HFF-Myc (cell line): ENCODE results near the gene SETD3.
A peak's percentile ranks its signal among the peaks of the same experiment; 100 is the strongest.

Source experiments
- DNase-seq: peaks from one replicate; pipeline ENCODE4 v3.0.0-alpha.2; 2011; ENCODE audit warnings: low read depth; ENCODE audit errors: extremely low read depth
- H3K4me3 ChIP-seq: replicated peaks from 2 replicates; pipeline ENCODE4 v1.5.1; 2011; ENCODE audit warnings: low read depth, mild to moderate bottlenecking, control low read depth, low read length
- TF ChIP-seq, protein P1 (sequence below): IDR thresholded peaks from 2 replicates; pipeline ENCODE4 v1.5.1; 2012; ENCODE audit warnings: mild to moderate bottlenecking, low read depth, low read length, control low read depth; ENCODE audit errors: missing control alignments

Gene SETD3

DNA sequence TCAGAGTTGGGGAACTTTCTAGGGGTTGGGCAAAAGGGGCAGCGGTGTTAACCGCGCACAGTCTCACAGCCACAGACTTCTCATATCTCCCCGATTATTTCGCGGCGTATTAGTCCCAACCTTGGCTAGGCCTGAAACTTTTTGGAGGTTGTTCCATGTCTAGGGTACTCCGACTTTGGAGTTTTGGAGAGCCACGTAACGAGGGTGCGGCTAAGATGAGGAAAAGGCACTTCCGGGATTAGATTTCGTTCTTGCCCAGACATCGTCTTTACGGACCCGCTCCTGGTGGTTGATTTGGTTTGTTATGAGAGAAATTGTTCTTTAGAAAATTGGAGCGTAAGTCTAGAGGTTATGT lies 1.1 kb upstream of the SETD3 start:
- peak overlapping the region; percentile 97 for H3K4me3 ChIP-seq
- TF ChIP-seq, protein P1, sequence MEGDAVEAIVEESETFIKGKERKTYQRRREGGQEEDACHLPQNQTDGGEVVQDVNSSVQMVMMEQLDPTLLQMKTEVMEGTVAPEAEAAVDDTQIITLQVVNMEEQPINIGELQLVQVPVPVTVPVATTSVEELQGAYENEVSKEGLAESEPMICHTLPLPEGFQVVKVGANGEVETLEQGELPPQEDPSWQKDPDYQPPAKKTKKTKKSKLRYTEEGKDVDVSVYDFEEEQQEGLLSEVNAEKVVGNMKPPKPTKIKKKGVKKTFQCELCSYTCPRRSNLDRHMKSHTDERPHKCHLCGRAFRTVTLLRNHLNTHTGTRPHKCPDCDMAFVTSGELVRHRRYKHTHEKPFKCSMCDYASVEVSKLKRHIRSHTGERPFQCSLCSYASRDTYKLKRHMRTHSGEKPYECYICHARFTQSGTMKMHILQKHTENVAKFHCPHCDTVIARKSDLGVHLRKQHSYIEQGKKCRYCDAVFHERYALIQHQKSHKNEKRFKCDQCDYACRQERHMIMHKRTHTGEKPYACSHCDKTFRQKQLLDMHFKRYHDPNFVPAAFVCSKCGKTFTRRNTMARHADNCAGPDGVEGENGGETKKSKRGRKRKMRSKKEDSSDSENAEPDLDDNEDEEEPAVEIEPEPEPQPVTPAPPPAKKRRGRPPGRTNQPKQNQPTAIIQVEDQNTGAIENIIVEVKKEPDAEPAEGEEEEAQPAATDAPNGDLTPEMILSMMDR, result no peak
- no peak for DNase-seq

DNA sequence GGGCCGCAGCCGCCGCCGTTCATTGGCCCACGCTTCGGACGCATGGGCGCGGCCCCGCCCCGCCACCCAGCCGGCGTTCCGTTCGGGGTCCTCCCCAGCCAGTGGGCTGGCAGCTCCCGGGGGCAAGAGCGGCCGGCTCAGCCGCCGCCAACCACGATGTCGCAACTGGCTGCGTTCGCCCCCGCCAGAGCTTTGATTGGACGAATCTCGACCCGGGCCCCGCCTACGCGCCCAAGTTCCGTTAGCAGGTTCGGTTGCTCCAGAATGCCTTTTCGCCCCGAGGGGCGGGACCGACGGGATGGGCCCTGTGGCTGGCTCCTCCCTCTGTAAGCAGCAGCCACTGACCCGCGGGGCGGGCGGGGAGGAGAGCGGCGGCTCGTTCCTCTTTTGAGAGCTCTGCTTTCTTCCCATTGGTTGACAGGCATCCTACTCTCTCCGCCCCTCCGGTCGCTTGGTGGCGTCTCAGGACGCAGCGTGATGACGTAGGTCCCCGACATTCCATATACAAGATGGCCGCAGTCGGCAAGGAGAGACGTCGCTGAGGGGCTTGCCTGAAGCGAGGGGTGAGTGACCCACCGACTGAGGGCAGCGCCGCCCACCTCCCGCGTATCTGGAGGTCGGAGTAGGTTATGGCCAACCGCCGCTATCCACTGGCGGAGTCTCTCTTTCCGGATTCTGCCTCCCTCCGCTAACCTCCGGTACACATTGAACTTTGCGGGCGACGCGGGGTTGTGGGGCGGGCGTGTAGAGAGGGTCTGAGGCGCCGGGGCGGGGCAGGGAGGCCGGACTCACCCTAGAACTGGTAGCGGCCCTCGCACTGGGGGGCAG lies 472 bp upstream of the SETD3 start, which contains the start of gene CCNK:
Gene CCNK, plus strand, starts transcription at position 493 of the 828 bp plus-strand sequence. CDS start 11,269 bp downstream, outside the sequence.
- peak; percentile 98 for DNase-seq
- TF ChIP-seq, protein P1, result no peak
- H3K4me3 ChIP-seq, result peak within 1 kb of the TSS; percentile 97

DNA sequence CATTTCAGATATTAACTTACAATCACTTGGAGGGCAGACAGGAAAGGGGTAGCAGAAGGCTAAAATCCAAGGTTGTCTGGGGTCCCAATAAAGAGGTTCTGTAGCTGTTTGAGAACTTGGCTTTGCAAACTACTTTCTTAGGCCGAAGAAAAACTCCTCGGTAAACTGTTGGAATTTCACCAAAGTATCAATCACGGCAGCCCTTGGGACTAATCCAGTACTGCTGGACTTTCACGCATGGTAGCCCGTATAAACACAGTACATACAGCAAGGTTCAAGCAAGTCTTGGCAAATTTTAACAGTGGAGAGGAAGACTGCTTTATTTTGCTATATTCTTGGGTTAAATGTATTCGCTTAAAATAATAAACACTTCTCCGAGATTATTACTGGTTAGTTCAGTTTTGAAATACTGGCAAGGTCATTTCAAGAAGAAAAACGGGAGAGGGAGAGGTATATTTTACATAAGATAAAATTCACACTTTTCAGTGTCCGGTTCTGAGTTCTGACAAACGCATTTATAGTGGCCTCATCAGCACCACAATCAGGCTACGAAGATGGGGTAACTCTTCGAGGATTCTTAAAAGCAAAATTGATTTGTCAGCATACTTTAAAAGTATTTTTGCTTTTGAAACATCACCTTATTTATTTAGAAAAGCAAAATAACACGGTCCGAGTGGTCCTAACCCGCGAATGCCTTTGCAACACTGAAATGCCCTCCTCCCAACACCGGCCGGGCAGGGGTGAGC lies 1.3 kb downstream of the SETD3 start:
- H3K4me3 ChIP-seq, result peak overlapping the region; percentile 97
- no peak for DNase-seq
- TF ChIP-seq, protein P1, result no peak

DNA sequence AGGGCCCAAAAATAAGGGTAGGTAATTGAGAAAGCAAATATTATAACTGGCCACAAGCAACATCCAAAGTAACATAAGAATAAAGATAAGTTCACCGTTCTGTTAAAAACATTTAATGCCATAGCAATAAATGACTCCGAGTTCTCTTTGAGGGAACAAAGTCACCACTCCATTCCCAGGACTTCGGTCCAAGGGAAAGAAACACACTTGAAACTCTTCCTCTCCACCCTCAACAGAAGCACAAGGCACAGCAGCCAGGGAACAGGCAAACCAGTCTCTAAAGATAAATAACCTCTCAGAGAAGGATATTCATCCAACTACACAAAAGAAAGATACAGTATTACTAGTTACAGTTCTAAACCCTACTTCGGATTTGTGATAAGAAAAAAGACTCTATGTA lies 2.5 kb downstream of the SETD3 start:
- TF ChIP-seq, protein P1, result no peak
- no peak overlapping the region for H3K4me3 ChIP-seq
- DNase-seq, result no peak

DNA sequence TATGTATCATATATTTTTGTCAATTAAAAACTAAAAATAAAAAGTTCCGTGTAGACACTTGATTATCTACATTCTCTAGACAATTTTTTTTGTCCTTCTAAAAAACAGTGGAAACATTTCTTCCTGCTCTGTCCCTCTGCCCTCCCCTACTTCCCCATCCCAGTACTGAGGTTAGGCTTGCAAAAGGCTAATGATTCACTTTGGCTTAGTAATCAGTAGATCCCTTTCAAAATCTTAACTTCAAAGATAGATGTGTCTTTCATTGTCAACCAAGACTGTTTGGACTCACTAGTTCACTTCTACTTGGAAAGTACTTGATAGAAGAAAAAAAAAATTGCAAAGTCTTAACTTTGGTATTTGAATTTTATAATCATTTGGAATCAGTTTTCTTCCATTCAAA lies 3.8 kb downstream of the SETD3 start:
- TF ChIP-seq, protein P1, result no peak
- no peak for DNase-seq
- no peak overlapping the region for H3K4me3 ChIP-seq

DNA sequence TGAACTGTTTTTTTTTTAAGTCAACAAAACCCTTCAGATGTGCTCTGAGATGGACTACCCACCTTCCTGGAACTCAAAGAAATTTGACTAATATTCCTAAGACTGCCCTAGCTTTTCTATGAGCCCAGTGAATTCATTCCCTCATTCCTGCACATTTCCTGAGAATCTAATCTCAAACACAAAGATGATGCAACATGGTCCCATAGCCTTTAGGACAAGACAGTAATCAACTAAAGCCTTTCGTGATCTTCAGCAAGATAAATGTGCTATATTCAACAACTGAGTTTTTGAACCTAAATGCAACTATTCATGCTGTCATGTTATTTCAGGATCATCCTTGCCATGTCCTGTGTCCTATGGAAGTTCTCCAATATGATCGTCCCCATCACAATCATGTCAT lies 5.0 kb downstream of the SETD3 start:
- TF ChIP-seq, protein P1, result no peak
- H3K4me3 ChIP-seq, result no peak overlapping the region
- no peak for DNase-seq
